CD4-positive, alpha-beta T cell treated with Interleukin-1 beta for 1 hour (primary cell): ENCODE measurements around the gene DIDO1.

Experiments used
- DNase-seq, 2 donors: peaks; one replicate each; pipeline ENCODE4 v3.0.0-alpha.2; 2020 to 2022

Gene DIDO1

DNA sequence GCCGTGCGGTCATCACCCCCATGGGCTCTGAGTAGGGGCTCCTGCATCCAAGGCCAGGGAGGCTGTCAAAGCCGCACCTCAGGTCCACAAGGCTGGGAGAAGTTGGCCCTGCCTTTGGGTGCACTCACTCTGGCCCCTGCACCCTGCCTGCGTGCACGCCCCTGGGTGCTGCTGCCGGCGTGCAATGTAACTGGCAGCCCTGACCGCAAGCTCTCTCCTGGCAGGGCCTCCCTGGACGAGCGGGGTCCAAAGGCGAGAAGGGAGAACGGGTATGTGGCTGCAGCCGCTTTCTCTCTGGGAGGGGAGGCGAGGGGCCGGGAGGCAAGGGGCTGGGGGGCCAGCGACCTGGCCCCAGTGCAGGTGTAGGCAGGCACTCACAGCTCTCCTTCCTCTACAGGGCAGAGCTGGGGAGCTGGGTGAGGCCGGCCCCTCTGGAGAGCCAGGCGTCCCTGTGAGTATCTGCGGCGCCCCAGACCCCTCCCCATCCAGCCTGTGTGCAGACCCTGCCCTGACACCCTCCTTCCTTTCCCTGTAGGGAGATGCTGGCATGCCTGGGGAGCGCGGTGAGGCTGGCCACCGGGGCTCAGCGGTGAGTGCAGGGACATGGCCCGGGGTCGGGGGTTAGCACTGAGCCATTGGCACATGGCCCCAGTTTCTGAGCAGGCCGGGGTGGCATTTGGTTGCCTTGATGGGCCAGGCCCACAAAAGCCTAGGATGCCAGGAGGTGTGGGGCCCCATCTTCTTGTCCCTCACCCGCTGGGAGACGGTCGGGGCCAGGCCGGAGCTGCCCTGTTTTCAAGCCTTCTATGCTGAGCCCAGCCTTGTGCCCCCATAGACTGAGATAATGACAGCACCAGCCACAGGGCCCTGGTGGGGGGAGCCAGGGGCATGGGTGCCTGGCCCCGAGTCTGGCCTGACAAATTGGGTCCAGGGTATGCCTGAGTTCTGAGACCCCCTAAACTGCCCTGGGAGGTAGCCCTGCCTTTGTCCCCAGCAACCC is 96.8 kb downstream of the DIDO1 start:
- no peak for DNase-seq

DNA sequence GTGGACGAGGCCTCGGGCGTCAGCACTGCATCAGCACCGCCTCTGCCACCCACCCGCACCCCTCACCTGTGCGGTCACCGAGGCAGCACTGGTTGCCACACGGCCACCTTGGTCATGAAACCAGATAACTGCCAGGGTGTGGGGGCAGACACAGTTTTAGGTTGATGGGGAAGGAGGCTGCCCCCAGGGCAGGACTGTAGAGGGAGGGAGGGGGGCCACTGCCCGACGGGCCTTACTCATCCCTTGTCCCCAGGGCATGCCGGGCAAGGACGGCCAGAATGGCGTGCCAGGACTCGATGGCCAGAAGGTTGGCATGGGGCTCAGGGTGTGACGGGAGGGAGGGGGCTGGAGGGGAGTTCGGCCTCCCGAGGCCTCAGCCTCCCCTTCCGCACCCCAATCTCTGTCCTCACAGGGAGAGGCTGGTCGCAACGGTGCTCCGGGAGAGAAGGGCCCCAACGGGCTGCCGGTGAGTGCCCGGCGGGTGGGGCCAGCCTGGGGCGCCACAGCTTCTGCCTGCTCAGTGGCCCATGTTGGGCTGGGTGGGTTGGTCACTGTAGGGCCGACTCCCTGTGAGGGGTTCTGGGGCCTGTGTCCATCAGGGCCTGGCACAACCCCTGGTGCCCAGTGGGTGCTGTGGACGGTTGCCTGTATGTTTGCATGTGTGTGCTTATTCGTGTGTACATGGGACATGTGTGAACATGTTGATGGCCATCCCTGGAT is 97.6 kb downstream of the DIDO1 start:
- no peak for DNase-seq

DNA sequence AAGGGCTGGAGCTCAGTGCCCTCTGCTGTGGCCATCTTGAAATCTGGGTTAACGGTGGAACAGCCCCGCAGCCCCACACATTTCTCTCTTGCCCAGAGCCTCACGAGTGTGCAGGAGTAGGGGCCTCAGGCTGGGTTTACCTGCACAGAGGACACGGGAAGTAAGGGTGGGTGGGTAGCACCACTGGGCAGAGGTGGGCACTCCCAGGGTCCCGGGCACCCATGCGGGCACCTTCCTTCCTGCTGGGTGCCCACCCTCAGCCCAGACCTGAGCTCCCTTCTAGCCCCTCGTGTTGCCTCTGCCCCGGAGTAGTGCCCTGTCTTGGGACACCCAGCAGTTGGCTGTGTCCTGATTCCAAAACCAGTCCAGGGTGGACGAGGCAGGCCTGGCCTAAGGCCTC is 98.3 kb downstream of the DIDO1 start:
- DNase-seq, result no peak
